ENCODE data around the gene HIC1. TPM values are rescaled to one million over a fixed set of nuclear protein-coding genes. Genes with fewer than 3 reads are reported as not detected.

The HIC1 gene
- total and polyA plus RNA-seq, 9 of the 15 experiments (the other 6 are each of a cell fraction or from before 2014, with no cell fraction given): 0.01 to 2.5 (median 0.18) TPM

DNA sequence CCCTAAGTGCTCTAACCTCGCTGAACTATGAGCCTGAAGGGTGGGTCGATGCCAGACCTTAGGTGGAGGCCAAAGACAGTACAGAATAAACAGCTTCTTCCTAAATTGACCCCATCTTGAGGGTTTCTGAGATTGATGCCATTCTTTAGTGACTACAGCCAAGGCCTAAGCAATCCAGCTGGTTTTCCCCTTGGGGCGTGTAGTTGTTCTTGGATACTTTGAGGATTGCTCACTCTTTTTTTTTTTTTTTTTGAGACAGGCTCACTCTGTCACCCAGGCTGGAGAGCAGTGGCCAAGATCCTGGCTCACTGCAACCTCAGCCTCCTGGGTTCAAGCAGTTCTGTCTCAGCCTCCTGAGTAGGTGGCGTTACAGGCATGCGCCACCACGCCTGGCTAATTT, 11.1 kb upstream of the HIC1 start:
- no peaks in the 10 kb centered on the region for H3K9me1 ChIP-seq (ENCODE audit: control insufficient read depth, insufficient read depth, low read length)
- no peak for ATAC-seq
- BruUV-seq (replicated peaks): no TSS peak
- DNase-seq (ENCODE audit: extremely low read depth in 1 of 4, low spot score in 3 of 4): no peak
- intact Hi-C loops (cut with micrococcal nuclease) (no loop called here), in situ Hi-C loops (cut with MboI) (no loop called here)
- H3K4me3 ChIP-seq: no peak overlapping the region
- H3K4me1 ChIP-seq (replicated peaks in 1 of 2; ENCODE audit: control insufficient read depth in 2 of 2, insufficient read depth in 2 of 2, low read length in 2 of 2): peaks cover 5 to 20% of the 10 kb centered on the region in 2 experiments; a peak in 4 of 5 replicates
- H3K4me2 ChIP-seq (ENCODE audit: insufficient read depth, low read length): no peak overlapping the region
- no peaks in the 10 kb centered on the region for H3K9me3 ChIP-seq (replicated peaks; ENCODE audit: control insufficient read depth, insufficient read depth, low read depth, low read length)
- peaks cover 23% of the 10 kb centered on the region; the same call in 2 of the 3 replicates for H3K36me3 ChIP-seq (ENCODE audit: control insufficient read depth, insufficient read depth, low read length)
- H4K20me1 ChIP-seq (replicated peaks; ENCODE audit: control insufficient read depth, insufficient read depth, low read length): no peaks in the 10 kb centered on the region
- FAIRE-seq: no peak
- H3K79me2 ChIP-seq (ENCODE audit: control insufficient read depth, insufficient read depth, low read length): peaks cover 14% of the 10 kb centered on the region
- ChIA-PET CTCF (ENCODE audit: low intra/inter-chr PET ratio) (interaction anchor here (0.6 kb wide), 1 partner anchor 1036 kb away, joined by 3 read pairs; no protein-coding TSS in a partner anchor), POLR2A (no interaction called here)
- WGBS (ENCODE audit: insufficient coverage, low coverage, missing lambda C conversion rate): 81% methylated on average over 6 of the region's 6 CpGs
- H3K9ac ChIP-seq (ENCODE audit: insufficient read depth in 1 of 2, low read depth in 2 of 2, low read length in 2 of 2): no peak overlapping the region
- no peak overlapping the region for H3K27ac ChIP-seq (ENCODE audit: extremely low read depth, low read depth, low read length)
- H3K27me3 ChIP-seq (ENCODE audit: control insufficient read depth in 2 of 2, insufficient read depth in 2 of 2, low read length in 2 of 2): no peaks in the 10 kb centered on the region
- H2AFZ ChIP-seq (ENCODE audit: low read depth, low read length): no peak overlapping the region
- TF ChIP-seq FOXP1 (CRISPR knock-in tag; IDR thresholded peaks at IDR 0.05) (no peak), POLR2AphosphoS5 (IDR thresholded peaks at IDR 0.05; ENCODE audit: control insufficient read depth, insufficient read depth, low read depth, low read length) (peak; percentile 12; the same call in 1 of the 2 replicates)

- BruUV-seq (replicated peaks): no TSS peak
- POLR2A ChIA-PET: interaction anchor here (0.7 kb wide), 1 partner anchor 200 kb away, joined by 3 read pairs; no protein-coding TSS in a partner anchor
- Histone ChIP-seq H3K27me3 (ENCODE audit: control insufficient read depth in 2 of 2, insufficient read depth in 2 of 2, low read length in 2 of 2) (no peaks in the 10 kb centered on the region), H2AFZ (ENCODE audit: low read depth, low read length) (no peak overlapping the region), H3K4me2 (ENCODE audit: insufficient read depth, low read length) (no peak overlapping the region), H3K36me3 (ENCODE audit: control insufficient read depth, insufficient read depth, low read length) (peaks cover 23% of the 10 kb centered on the region; the same call in 2 of the 3 replicates), H3K79me2 (ENCODE audit: control insufficient read depth, insufficient read depth, low read length) (peaks cover 14% of the 10 kb centered on the region), H3K4me1 (replicated peaks in 1 of 2; ENCODE audit: control insufficient read depth in 2 of 2, insufficient read depth in 2 of 2, low read length in 2 of 2) (peaks cover 10 to 21% of the 10 kb centered on the region in 2 experiments; a peak in 4 of 5 replicates), H3K9me1 (ENCODE audit: control insufficient read depth, insufficient read depth, low read length) (no peaks in the 10 kb centered on the region), H3K9ac (ENCODE audit: insufficient read depth in 1 of 2, low read depth in 2 of 2, low read length in 2 of 2) (no peak overlapping the region), H3K9me3 (replicated peaks; ENCODE audit: control insufficient read depth, insufficient read depth, low read depth, low read length) (no peaks in the 10 kb centered on the region), H3K4me3 (no peak overlapping the region), H4K20me1 (replicated peaks; ENCODE audit: control insufficient read depth, insufficient read depth, low read length) (no peaks in the 10 kb centered on the region), H3K27ac (ENCODE audit: extremely low read depth, low read depth, low read length) (no peak overlapping the region)
- ATAC-seq (no peak), DNase-seq (ENCODE audit: extremely low read depth in 1 of 4, low spot score in 3 of 4) (no peak), FAIRE-seq (no peak)
- 96% methylated on average over 4 of the region's 5 CpGs for WGBS (ENCODE audit: insufficient coverage, low coverage, missing lambda C conversion rate)
- CTCF ChIA-PET (ENCODE audit: low intra/inter-chr PET ratio): no interaction called here
- in situ Hi-C loops (cut with MboI): no loop called here
- intact Hi-C loops (cut with micrococcal nuclease): no loop called here
- no peak for TF ChIP-seq FOXJ2 (tag; IDR thresholded peaks at IDR 0.05)
- TF ChIP-seq E2F1 (CRISPR knock-in tag; IDR thresholded peaks at IDR 0.05): no peak
- no peak for TF ChIP-seq MTA1 (IDR thresholded peaks at IDR 0.05; ENCODE audit: borderline replicate concordance)
- TF ChIP-seq, protein P1, sequence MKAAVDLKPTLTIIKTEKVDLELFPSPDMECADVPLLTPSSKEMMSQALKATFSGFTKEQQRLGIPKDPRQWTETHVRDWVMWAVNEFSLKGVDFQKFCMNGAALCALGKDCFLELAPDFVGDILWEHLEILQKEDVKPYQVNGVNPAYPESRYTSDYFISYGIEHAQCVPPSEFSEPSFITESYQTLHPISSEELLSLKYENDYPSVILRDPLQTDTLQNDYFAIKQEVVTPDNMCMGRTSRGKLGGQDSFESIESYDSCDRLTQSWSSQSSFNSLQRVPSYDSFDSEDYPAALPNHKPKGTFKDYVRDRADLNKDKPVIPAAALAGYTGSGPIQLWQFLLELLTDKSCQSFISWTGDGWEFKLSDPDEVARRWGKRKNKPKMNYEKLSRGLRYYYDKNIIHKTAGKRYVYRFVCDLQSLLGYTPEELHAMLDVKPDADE (conservative IDR thresholded peaks at IDR 0.05; ENCODE audit: control insufficient read depth, low read depth, low read length): no peak
- TF ChIP-seq, protein P2, sequence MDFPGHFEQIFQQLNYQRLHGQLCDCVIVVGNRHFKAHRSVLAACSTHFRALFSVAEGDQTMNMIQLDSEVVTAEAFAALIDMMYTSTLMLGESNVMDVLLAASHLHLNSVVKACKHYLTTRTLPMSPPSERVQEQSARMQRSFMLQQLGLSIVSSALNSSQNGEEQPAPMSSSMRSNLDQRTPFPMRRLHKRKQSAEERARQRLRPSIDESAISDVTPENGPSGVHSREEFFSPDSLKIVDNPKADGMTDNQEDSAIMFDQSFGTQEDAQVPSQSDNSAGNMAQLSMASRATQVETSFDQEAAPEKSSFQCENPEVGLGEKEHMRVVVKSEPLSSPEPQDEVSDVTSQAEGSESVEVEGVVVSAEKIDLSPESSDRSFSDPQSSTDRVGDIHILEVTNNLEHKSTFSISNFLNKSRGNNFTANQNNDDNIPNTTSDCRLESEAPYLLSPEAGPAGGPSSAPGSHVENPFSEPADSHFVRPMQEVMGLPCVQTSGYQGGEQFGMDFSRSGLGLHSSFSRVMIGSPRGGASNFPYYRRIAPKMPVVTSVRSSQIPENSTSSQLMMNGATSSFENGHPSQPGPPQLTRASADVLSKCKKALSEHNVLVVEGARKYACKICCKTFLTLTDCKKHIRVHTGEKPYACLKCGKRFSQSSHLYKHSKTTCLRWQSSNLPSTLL (IDR thresholded peaks at IDR 0.05): no peak
- no peak for TF ChIP-seq KAT2B (IDR thresholded peaks at IDR 0.05; ENCODE audit: low read depth, low read length)
- TF ChIP-seq, protein P3, sequence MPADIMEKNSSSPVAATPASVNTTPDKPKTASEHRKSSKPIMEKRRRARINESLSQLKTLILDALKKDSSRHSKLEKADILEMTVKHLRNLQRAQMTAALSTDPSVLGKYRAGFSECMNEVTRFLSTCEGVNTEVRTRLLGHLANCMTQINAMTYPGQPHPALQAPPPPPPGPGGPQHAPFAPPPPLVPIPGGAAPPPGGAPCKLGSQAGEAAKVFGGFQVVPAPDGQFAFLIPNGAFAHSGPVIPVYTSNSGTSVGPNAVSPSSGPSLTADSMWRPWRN (IDR thresholded peaks at IDR 0.05; ENCODE audit: low read depth): no peak
Measured at GRCh38 chr17:2044263-2044894, 10.5 kb upstream of the HIC1 start.

Measured in K562 (cell line).